GM12891 (cell line): Measurements from ENCODE around the gene TCAIM.

Source experiments
- POLR2A ChIP-seq: IDR thresholded peaks from 2 replicates; pipeline ENCODE4 v1.6.1; 2011; ENCODE audit warnings: low read depth, low read length, control low read depth
- POLR2AphosphoS5 ChIP-seq: IDR thresholded peaks from 2 replicates; pipeline ENCODE4 v1.6.1; 2011; ENCODE audit warnings: low read depth, low read length, control low read depth

- TF ChIP-seq POLR2A: no peak
- TF ChIP-seq POLR2AphosphoS5: no peak
These were observed 17.2 kb upstream of the TCAIM start for GRCh38 chr3:44321335-44321734.
